ENCODE data around the gene TMEM87A.

The TMEM87A gene

DNA sequence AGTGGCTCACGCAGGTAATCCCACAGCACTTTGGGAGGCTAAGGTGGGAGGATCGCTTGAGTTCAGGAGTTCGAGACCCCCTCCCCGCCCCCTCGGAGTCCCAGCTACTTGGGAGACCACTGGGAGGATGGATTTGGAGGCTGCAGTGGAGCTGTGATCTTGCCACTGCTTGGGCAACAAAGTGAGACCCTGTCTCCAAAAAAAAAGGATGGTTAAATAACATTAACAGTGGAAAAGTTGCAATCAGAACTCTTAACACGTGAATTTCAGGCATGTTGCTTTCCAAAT is 1.4 kb upstream of the TMEM87A start:
- Histone ChIP-seq H3K9me3 (ENCODE audit: control insufficient read depth in 1 of 2, low read length in 2 of 2) (no peaks in the 10 kb centered on the region), H3K36me3 (ENCODE audit: control insufficient read depth in 1 of 2, insufficient read depth in 2 of 2, low read length in 2 of 2) (peaks cover 3 to 13% of the 10 kb centered on the region in 2 donors), H3K4me3 (ENCODE audit: low read depth in 1 of 2, low read length in 2 of 2) (peak overlapping the region; percentile 82 to 94), H3K27ac (ENCODE audit: low read depth, low read length) (peak overlapping the region; percentile 97), H3K4me1 (ENCODE audit: control insufficient read depth in 1 of 2, insufficient read depth in 2 of 2, low read length in 2 of 2) (peaks cover 24 to 38% of the 10 kb centered on the region in 2 donors), H3K9ac (ENCODE audit: low read depth in 1 of 2, low read length in 2 of 2) (peak overlapping the region; percentile 95 to 97), H3K27me3 (ENCODE audit: control insufficient read depth in 1 of 2, insufficient read depth in 2 of 2, low read length in 2 of 2) (no peaks in the 10 kb centered on the region)

DNA sequence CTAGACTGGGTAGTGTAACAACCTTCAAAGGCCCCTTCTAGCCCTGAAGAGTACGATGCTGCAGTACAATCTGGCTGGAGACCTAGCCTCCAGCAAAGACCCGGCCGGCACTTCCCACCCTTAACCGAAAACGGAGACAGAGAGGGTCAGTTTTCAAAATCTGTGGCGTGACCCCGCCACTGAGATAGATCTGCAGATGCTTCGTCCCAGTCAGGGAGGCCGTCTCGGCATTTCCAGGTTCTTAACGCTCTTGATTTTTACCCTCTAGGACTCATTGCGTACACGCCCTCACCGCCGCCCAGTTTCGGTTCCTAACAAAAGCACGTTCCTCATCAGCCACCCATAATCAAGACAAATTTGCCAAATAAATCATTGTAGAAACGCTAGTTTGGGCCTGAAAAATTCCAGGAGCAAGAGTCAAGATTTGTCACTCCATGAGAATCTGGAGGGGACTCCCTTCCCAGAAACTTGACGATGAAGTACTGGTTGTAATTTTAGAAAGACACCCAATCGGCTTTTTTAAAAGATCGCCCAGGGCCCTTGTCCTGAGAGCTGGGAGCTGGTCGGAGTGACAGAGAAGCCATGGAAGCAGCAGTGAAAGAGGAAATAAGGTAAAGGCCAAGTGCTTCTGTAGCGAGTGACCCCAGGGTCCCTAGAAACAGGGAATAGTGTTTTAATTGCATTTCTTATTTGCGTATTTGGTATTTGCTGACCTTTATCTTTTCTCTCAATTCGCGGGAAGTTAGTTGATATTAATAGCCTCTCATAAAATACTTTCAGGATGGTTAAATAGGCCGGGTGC is 868 bp upstream of the TMEM87A start:
- Histone ChIP-seq H3K36me3 (ENCODE audit: control insufficient read depth in 1 of 2, insufficient read depth in 2 of 2, low read length in 2 of 2) (peaks cover under 1 to 8% of the 10 kb centered on the region in 2 donors), H3K27ac (ENCODE audit: low read depth, low read length) (peak overlapping the region; percentile 97), H3K4me1 (ENCODE audit: control insufficient read depth in 1 of 2, insufficient read depth in 2 of 2, low read length in 2 of 2) (peaks cover 24 to 38% of the 10 kb centered on the region in 2 donors), H3K9me3 (ENCODE audit: control insufficient read depth in 1 of 2, low read length in 2 of 2) (no peaks in the 10 kb centered on the region), H3K9ac (ENCODE audit: low read depth in 1 of 2, low read length in 2 of 2) (peak overlapping the region; percentile 95 to 97), H3K27me3 (ENCODE audit: control insufficient read depth in 1 of 2, insufficient read depth in 2 of 2, low read length in 2 of 2) (no peaks in the 10 kb centered on the region), H3K4me3 (ENCODE audit: low read depth in 1 of 2, low read length in 2 of 2) (peak overlapping the region; percentile 82 to 94)

DNA sequence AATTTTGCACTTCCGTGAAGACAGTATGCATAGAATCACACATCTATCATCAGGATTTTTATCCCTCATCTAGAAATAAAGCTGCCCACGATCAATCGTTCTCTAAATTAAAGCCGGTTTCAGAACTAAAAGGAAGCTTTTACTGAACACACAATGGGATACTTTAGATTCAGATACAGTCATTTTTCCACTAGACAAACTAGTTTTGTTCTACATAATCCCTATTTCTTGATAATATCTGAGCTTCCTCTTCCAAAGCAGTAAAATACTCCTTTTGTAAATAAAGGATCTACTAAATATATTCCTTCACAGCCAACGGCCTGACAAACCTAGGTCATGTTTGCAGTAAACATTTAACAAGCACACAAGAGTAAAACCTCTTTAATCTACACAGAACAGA is 2.2 kb downstream of the TMEM87A start:
- Histone ChIP-seq H3K27me3 (ENCODE audit: control insufficient read depth in 1 of 2, insufficient read depth in 2 of 2, low read length in 2 of 2) (no peaks in the 10 kb centered on the region), H3K4me1 (ENCODE audit: control insufficient read depth in 1 of 2, insufficient read depth in 2 of 2, low read length in 2 of 2) (peaks cover 23 to 34% of the 10 kb centered on the region in 2 donors), H3K4me3 (ENCODE audit: low read depth in 1 of 2, low read length in 2 of 2) (peak overlapping the region; percentile 10 to 49), H3K27ac (ENCODE audit: low read depth, low read length) (no peak overlapping the region), H3K9ac (ENCODE audit: low read depth in 1 of 2, low read length in 2 of 2) (peak overlapping the region in 1 of 2 donors; percentile 35), H3K9me3 (ENCODE audit: control insufficient read depth in 1 of 2, low read length in 2 of 2) (no peaks in the 10 kb centered on the region), H3K36me3 (ENCODE audit: control insufficient read depth in 1 of 2, insufficient read depth in 2 of 2, low read length in 2 of 2) (peaks cover 6 to 18% of the 10 kb centered on the region in 2 donors)

DNA sequence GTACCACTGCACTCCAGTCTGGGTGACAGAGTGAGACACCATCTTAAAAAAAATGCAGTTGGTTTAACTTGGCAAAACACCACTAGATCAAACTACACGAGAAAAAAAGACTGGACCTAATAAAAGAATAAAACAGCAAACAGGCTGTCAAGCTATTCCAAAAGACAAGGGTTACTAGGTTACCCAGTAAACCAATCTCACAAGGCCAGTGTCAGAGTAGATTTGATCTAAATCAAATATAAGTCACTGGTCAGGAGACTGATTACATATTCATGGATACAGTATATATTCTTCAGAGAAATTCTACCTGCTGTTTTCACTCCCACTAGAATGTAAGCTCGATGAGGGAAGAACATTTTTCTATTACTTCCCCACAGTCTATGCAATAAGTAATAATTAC is 2.7 kb downstream of the TMEM87A start:
- peaks cover 18 to 29% of the 10 kb centered on the region in 2 donors for H3K4me1 ChIP-seq (ENCODE audit: control insufficient read depth in 1 of 2, insufficient read depth in 2 of 2, low read length in 2 of 2)
- H3K4me3 ChIP-seq (ENCODE audit: low read depth in 1 of 2, low read length in 2 of 2): peak overlapping the region; percentile 10 to 49
- peak overlapping the region in 1 of 2 donors; percentile 35 for H3K9ac ChIP-seq (ENCODE audit: low read depth in 1 of 2, low read length in 2 of 2)
- no peaks in the 10 kb centered on the region for H3K27me3 ChIP-seq (ENCODE audit: control insufficient read depth in 1 of 2, insufficient read depth in 2 of 2, low read length in 2 of 2)
- H3K9me3 ChIP-seq (ENCODE audit: control insufficient read depth in 1 of 2, low read length in 2 of 2): no peaks in the 10 kb centered on the region
- H3K27ac ChIP-seq (ENCODE audit: low read depth, low read length): no peak overlapping the region
- H3K36me3 ChIP-seq (ENCODE audit: control insufficient read depth in 1 of 2, insufficient read depth in 2 of 2, low read length in 2 of 2): peaks cover 6 to 22% of the 10 kb centered on the region in 2 donors

DNA sequence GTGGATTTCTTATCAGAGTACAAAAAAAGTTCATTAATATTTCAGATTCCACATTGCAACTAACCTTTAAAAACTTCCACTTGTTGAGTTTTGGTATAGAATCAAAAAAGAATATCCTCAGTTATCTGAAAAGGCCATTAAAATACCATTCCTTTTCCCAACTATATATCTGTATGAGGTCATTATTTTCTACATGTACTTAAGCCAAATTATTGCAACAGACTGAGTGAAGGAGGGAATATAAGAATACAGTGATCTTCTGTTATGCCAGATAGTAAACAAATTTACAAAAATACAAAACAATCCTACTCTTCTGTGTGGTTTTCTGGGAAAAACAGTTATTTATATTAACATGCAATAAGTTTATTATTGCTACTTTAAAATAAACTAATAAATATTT is 5.9 kb downstream of the TMEM87A start:
- H3K36me3 ChIP-seq (ENCODE audit: control insufficient read depth in 1 of 2, insufficient read depth in 2 of 2, low read length in 2 of 2): peaks cover 9 to 46% of the 10 kb centered on the region in 2 donors
- no peak overlapping the region for H3K9ac ChIP-seq (ENCODE audit: low read depth in 1 of 2, low read length in 2 of 2)
- H3K4me1 ChIP-seq (ENCODE audit: control insufficient read depth in 1 of 2, insufficient read depth in 2 of 2, low read length in 2 of 2): peaks cover 14 to 22% of the 10 kb centered on the region in 2 donors
- H3K9me3 ChIP-seq (ENCODE audit: control insufficient read depth in 1 of 2, low read length in 2 of 2): no peaks in the 10 kb centered on the region
- H3K27me3 ChIP-seq (ENCODE audit: control insufficient read depth in 1 of 2, insufficient read depth in 2 of 2, low read length in 2 of 2): no peaks in the 10 kb centered on the region
- no peak overlapping the region for H3K4me3 ChIP-seq (ENCODE audit: low read depth in 1 of 2, low read length in 2 of 2)
- no peak overlapping the region for H3K27ac ChIP-seq (ENCODE audit: low read depth, low read length)

DNA sequence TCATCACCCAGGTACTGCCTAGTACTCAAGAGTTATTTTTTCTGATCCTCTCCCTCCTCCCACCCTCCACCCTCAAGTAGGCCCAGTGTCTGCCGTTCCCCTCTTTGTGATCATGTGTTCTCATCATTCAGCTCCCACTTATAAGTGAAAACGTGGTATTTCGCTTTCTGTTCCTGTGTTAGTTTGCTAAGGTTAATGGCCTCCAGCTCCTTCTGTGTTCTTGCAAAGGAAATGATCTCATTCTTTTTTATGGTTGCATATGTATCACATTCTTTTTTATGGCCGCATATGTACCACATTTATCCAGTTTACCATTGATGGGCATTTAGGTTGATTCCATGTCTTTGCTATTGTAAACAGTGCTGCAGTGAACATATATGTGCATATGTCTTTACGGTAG is 8.4 kb downstream of the TMEM87A start:
- Histone ChIP-seq H3K4me3 (ENCODE audit: low read depth in 1 of 2, low read length in 2 of 2) (no peak overlapping the region), H3K36me3 (ENCODE audit: control insufficient read depth in 1 of 2, insufficient read depth in 2 of 2, low read length in 2 of 2) (peaks cover 16 to 63% of the 10 kb centered on the region in 2 donors), H3K4me1 (ENCODE audit: control insufficient read depth in 1 of 2, insufficient read depth in 2 of 2, low read length in 2 of 2) (peaks cover 0 to under 1% of the 10 kb centered on the region in 2 donors)

DNA sequence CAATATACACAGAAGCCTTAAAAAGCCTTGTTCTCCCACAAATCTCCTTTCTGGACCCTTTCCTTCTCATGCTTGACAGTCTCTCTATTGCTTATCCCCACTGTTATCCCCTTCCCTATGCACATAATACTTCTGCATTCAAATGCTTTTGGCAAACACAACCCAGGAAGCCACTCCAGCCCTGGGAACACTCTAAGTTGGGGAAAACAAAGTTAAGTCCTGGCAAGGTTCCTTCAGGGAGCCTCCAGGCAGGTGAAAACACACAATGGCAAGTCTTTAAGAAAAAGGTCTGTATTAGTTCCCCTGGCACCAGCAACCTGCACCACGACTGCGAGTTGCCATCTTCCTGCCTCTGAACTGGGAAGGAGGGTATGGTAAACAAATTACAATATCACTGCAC is 19.9 kb downstream of the TMEM87A start:
- no peak overlapping the region for H3K9ac ChIP-seq (ENCODE audit: low read depth in 1 of 2, low read length in 2 of 2)
- no peak overlapping the region for H3K27ac ChIP-seq (ENCODE audit: low read depth, low read length)
- H3K4me3 ChIP-seq (ENCODE audit: low read depth in 1 of 2, low read length in 2 of 2): no peak overlapping the region
- H3K4me1 ChIP-seq (ENCODE audit: control insufficient read depth in 1 of 2, insufficient read depth in 2 of 2, low read length in 2 of 2): no peaks in the 10 kb centered on the region
- H3K27me3 ChIP-seq (ENCODE audit: control insufficient read depth in 1 of 2, insufficient read depth in 2 of 2, low read length in 2 of 2): no peaks in the 10 kb centered on the region
- peaks cover 0 to 7% of the 10 kb centered on the region in 2 donors for H3K9me3 ChIP-seq (ENCODE audit: control insufficient read depth in 1 of 2, low read length in 2 of 2)
- peaks cover 22 to 56% of the 10 kb centered on the region in 2 donors for H3K36me3 ChIP-seq (ENCODE audit: control insufficient read depth in 1 of 2, insufficient read depth in 2 of 2, low read length in 2 of 2)

More for the DNA sequence above, 8.4 kb downstream of the TMEM87A start:
- Histone ChIP-seq H3K9ac (ENCODE audit: low read depth in 1 of 2, low read length in 2 of 2) (no peak overlapping the region), H3K27me3 (ENCODE audit: control insufficient read depth in 1 of 2, insufficient read depth in 2 of 2, low read length in 2 of 2) (no peaks in the 10 kb centered on the region), H3K9me3 (ENCODE audit: control insufficient read depth in 1 of 2, low read length in 2 of 2) (no peaks in the 10 kb centered on the region), H3K27ac (ENCODE audit: low read depth, low read length) (no peak overlapping the region)

DNA sequence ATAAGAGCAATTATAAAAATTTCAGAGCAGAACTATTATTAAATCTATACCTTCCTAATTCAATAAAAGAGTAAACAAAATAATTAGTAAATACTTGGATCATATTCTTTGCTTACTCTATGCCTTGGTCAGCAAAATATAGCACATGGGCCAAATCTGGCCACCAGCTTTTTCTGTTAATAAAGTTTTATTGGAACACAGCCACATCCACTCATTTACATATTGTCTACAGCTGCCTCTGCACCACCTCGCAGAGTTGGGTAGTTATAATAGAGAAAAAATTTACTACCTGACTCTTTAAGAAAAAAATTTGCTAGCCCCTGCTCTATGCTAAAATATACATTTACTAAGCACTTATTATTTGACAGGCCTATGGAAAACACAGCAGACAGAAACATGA is 32.4 kb downstream of the TMEM87A start:
- Histone ChIP-seq H3K27ac (ENCODE audit: low read depth, low read length) (no peak overlapping the region), H3K9ac (ENCODE audit: low read depth in 1 of 2, low read length in 2 of 2) (no peak overlapping the region), H3K36me3 (ENCODE audit: control insufficient read depth in 1 of 2, insufficient read depth in 2 of 2, low read length in 2 of 2) (peaks cover 9 to 46% of the 10 kb centered on the region in 2 donors), H3K4me3 (ENCODE audit: low read depth in 1 of 2, low read length in 2 of 2) (no peak overlapping the region), H3K27me3 (ENCODE audit: control insufficient read depth in 1 of 2, insufficient read depth in 2 of 2, low read length in 2 of 2) (no peaks in the 10 kb centered on the region), H3K9me3 (ENCODE audit: control insufficient read depth in 1 of 2, low read length in 2 of 2) (no peaks in the 10 kb centered on the region), H3K4me1 (ENCODE audit: control insufficient read depth in 1 of 2, insufficient read depth in 2 of 2, low read length in 2 of 2) (no peaks in the 10 kb centered on the region)

DNA sequence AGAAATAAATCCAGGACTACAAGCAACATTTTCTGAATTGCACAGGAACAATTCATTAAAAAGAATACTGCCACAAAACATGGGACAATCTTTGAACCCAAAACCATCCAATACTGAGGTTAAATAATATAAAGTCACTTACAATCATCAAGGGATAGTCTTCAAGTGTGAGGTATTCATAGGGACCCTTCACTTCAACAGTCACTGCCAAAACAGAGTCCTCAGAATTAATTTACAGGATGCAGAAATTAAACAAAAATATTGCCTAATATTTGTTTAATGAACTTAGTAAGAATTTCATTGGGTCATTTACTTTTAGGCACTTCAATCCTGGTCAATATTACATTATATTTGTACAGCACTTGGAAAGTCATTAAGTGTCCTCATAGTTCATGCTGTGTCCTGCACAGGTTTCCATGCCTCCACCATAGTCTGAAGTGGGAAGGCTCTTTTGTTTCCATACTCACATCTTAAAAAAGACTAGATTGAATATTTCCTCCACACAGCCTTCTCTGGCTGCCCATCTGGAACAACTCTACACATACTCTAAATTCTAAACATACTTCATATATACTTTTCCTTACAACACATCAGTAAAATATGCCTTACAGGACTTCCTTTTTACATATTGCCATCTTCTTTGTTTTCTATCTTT is 33.6 kb downstream of the TMEM87A start:
- Histone ChIP-seq H3K36me3 (ENCODE audit: control insufficient read depth in 1 of 2, insufficient read depth in 2 of 2, low read length in 2 of 2) (peaks cover 9 to 51% of the 10 kb centered on the region in 2 donors), H3K4me3 (ENCODE audit: low read depth in 1 of 2, low read length in 2 of 2) (no peak overlapping the region), H3K27me3 (ENCODE audit: control insufficient read depth in 1 of 2, insufficient read depth in 2 of 2, low read length in 2 of 2) (no peaks in the 10 kb centered on the region), H3K27ac (ENCODE audit: low read depth, low read length) (no peak overlapping the region), H3K9me3 (ENCODE audit: control insufficient read depth in 1 of 2, low read length in 2 of 2) (no peaks in the 10 kb centered on the region), H3K4me1 (ENCODE audit: control insufficient read depth in 1 of 2, insufficient read depth in 2 of 2, low read length in 2 of 2) (no peaks in the 10 kb centered on the region), H3K9ac (ENCODE audit: low read depth in 1 of 2, low read length in 2 of 2) (no peak overlapping the region)

DNA sequence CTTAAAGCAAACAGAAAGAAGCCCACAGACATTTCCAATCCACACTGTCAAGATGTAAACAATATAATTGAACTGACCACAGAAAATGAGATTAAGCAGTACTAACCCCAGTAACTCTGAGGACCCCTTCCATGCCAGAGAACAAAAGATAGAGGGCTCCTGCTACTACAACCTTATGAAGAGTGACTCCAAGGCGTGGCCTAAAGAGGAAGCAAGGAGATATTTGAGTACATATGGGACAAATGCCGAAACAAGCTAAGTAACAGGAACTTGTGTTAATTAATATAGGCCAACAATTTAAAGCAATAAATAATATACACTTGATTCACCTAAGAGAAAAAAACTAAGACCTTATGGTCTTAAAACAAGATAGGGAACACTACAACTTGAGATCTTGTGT is 40.1 kb downstream of the TMEM87A start:
- H3K27ac ChIP-seq (ENCODE audit: low read depth, low read length): no peak overlapping the region
- no peaks in the 10 kb centered on the region for H3K27me3 ChIP-seq (ENCODE audit: control insufficient read depth in 1 of 2, insufficient read depth in 2 of 2, low read length in 2 of 2)
- H3K4me3 ChIP-seq (ENCODE audit: low read depth in 1 of 2, low read length in 2 of 2): no peak overlapping the region
- peaks cover 13 to 61% of the 10 kb centered on the region in 2 donors for H3K36me3 ChIP-seq (ENCODE audit: control insufficient read depth in 1 of 2, insufficient read depth in 2 of 2, low read length in 2 of 2)
- H3K9ac ChIP-seq (ENCODE audit: low read depth in 1 of 2, low read length in 2 of 2): no peak overlapping the region
- no peaks in the 10 kb centered on the region for H3K4me1 ChIP-seq (ENCODE audit: control insufficient read depth in 1 of 2, insufficient read depth in 2 of 2, low read length in 2 of 2)
- no peaks in the 10 kb centered on the region for H3K9me3 ChIP-seq (ENCODE audit: control insufficient read depth in 1 of 2, low read length in 2 of 2)
